Heart right ventricle (tissue), 16 donors: ENCODE measurements around the gene ATXN3. TPM values are rescaled to one million over a fixed set of nuclear protein-coding genes. Genes with fewer than 3 reads are reported as not detected.

Experiments used
- ATAC-seq, 8 donors: fragments of 200-7000 bp; cut with Tn5 transposase; one replicate each; pipeline ENCODE4 v1.9.1; 2020; ENCODE audit warnings: mild to moderate bottlenecking in 8 of 8, moderate library complexity in 8 of 8, moderate number of reproducible peaks in 1 of 8
- DNase-seq, 2 donors: peaks; one replicate each; pipeline ENCODE4 v3.0.0-alpha.2; 2020
- H3K27ac ChIP-seq, 10 donors: fragments of 200-600 bp; sonication (generic) in 2 of 10; one replicate each; pipeline versions ENCODE4 v1.5.0 to v1.8.0; 2020 to 2022; ENCODE audit warnings: mild to moderate bottlenecking in 3 of 10
- H3K27me3 ChIP-seq, 7 donors: fragments of 200-600 bp; one replicate each; pipeline ENCODE4 v1.8.0; 2021 to 2022; ENCODE audit warnings: mild to moderate bottlenecking in 2 of 7
- H3K36me3 ChIP-seq, 9 donors: fragments of 200-600 bp; sonication (generic) in 1 of 9; one replicate each; pipeline versions ENCODE4 v1.5.0 to v1.8.0; 2020 to 2022; ENCODE audit warnings: mild to moderate bottlenecking in 2 of 9
- H3K4me1 ChIP-seq, 9 donors: fragments of 200-600 bp; sonication (generic) in 1 of 9; one replicate each; pipeline versions ENCODE4 v1.5.0 to v1.8.0; 2020 to 2022; ENCODE audit warnings: mild to moderate bottlenecking in 4 of 9
- H3K4me3 ChIP-seq, 10 donors: fragments of 200-600 bp; sonication (generic) in 2 of 10; one replicate each; pipeline versions ENCODE4 v1.5.0 to v1.8.0; 2020 to 2022; ENCODE audit warnings: mild to moderate bottlenecking in 7 of 10, moderate library complexity in 2 of 10
- H3K9me3 ChIP-seq, 11 donors: fragments of 200-600 bp in 10 of 11; sonication (generic) in 2 of 11; one replicate each; pipeline versions ENCODE4 v1.5.0 to v1.8.0; 2013 to 2022; ENCODE audit warnings: mild to moderate bottlenecking in 2 of 11, control low read depth in 1 of 11, moderate library complexity in 1 of 11
- WGBS, 2 donors: extraction: QIAGEN DNeasy Blood & Tissue Kit; methylation state at CpG; one replicate each; pipeline ENCODE4 v1.1.7; 2013; ENCODE audit warnings: inconsistent platforms in 1 of 2; 5-methylcytosine and 5-hydroxymethylcytosine counted together
- intact Hi-C, 10 donors: fragments of 100-400 bp; cut with DNase I; formaldehyde crosslinking; loops; one replicate each; pipeline versions ENCODE4 v1.11.1 to v1.14.2; 2022
- long read RNA-seq, 3 donors: library from polyadenylated mRNA; unstranded; transcript quantifications; one replicate each; pipeline ENCODE4 v2.0.0, GENCODE V29; 2020 to 2021
- polyA plus RNA-seq, 2 donors: library from polyadenylated mRNA; stranded (reverse); fragments of 200-250 nt; gene quantifications; one replicate each; pipeline ENCODE4 v1.2.3, GENCODE V29; 2013
- total RNA-seq, 10 donors: library from RNA; stranded (reverse); fragmentation: NEBNext Ultra II Directional in 3 of 10; extraction: Animal tissue kit (Norgen Biotek cat#: 25700) in 3 of 10; gene quantifications; one replicate each; pipeline versions ENCODE4 v1.2.1 to v1.2.4, GENCODE V29; 2021 to 2023
- TF ChIP-seq, protein P1 (sequence below), 9 donors: fragments of 200-600 bp; sonication (generic) in 2 of 9; IDR thresholded peaks; one replicate each; pipeline versions ENCODE4 v1.5.0 to v1.8.0; 2021 to 2022; ENCODE audit warnings: antibody characterized with exemption in 9 of 9, mild to moderate bottlenecking in 5 of 9, moderate library complexity in 1 of 9
- donor health status: Arrhythmogenic right ventricular cardiomyopathy.
- donor health status: ischemic (EF 13 %, LVEDD 7.1; RV severe dilation, severe dysfunction).
- donor health status: healthy with polysubstance abuse.
- donor health status: DM: no; HTN: yes; CAD: no.
- donor health status: DM: no; HTN: no; CAD: no.
- donor health status: ischemic (EF 25% LVEDD 6.9; RV normal size, moderate dysfunction).
- donor health status: ischemic (EF 25% LVEDD 5.7; RV mildly dilated, moderate dysfunction).
- donor health status: healthy.
- donor health status: DM: yes; HTN: yes; CAD: no.
- donor health status: Ischemic cardiomyopathy.
- donor health status: ischemic (EF 35%, LVEDD 5.7; RV mildly dilated, moderate dysfunction).
- donor health status: nonischemic (EF 11% LVEDD 7.7; RV severe dilation, severe dysfunction).
- donor health status: DM: yes; HTN: yes; CAD: no.
- donor health status: PGD.
- donor health status: ischemic (EF 29% LVEDD 5.4; RV normal size, mild dysfunction).
- donor health status: nonischemic (EF 23%, LVEDD 6.1; RV moderate dilation, normal function).

The ATXN3 gene
- total RNA-seq (10 to 100 TPM; 12.3 to 20.5 (median 17.0) TPM), polyA plus RNA-seq (10 to 100 TPM in 1 of 2 donors, 1 to 10 TPM in 1; 7.0 to 11.6 TPM)
- long read RNA-seq, donor 1, full-length matches to known transcripts = 8 of 11 reads
- long read RNA-seq, donor 1, partial matches to known transcripts = 1 of 11 reads
- long read RNA-seq, donor 1, other reads (novel, unspliced or antisense) = 2 of 11 reads
- long read RNA-seq, donor 2, full-length matches to known transcripts = 1 of 2 reads
- long read RNA-seq, donor 2, partial matches to known transcripts = 0 of 2 reads
- long read RNA-seq, donor 2, other reads (novel, unspliced or antisense) = 1 of 2 reads
- long read RNA-seq, donor 3, full-length matches to known transcripts = 4 of 7 reads
- long read RNA-seq, donor 3, partial matches to known transcripts = 0 of 7 reads
- long read RNA-seq, donor 3, other reads (novel, unspliced or antisense) = 3 of 7 reads

DNA sequence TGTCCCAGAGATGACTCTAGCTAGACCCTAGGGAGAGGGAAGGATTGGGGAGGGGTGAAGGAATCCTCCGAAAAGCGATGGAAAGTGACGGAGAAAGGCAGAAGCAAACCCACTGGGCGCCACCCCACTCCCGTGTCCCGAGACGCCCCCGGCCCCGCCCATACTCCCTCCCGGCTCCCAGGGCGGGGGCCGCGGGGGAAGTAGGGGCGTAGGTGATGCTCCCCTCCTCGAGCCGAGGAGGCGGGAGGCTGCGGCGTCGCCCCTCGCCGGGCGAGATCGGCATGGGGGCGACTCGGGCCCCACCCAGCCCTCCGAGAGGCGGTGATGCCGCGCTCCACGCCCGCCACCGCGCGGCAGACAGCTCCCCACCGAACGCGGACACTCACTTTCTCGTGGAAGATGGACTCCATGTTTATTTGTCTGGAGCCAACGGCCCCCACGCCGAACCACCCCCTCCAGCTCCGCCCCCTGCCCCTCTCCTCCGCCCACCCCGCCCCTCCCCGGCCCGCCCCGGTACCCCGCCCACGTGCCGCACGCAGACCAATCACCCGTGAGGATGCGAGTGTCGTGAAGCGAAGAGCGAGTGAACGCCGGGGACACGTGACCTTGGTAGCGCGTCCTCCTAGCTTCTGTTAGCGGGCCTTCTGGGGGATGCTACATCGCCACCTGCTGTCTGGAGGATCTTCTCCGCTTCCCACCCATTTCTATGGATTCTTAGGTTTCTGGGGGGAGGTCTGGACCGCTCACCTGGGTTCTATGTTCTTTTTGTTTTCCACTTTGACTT, at the start of gene ATXN3:
TSS of gene ATXN3 (minus strand) at position 440 of the 784 bp plus-strand sequence. CDS start at position 410, 30 bp downstream.
- Histone ChIP-seq H3K4me3 (peak within 1 kb of the TSS; percentile 69 to 98 (median 92)), H3K9me3 (no peaks in the 10 kb centered on the region), H3K27ac (peak within 1 kb of the TSS; percentile 93 to 99 (median 96)), H3K4me1 (peaks cover 3 to 46% (median 32%) of the 10 kb centered on the region in 9 donors), H3K27me3 (no peaks in the 10 kb centered on the region), H3K36me3 (no peaks in the 10 kb centered on the region)
- ATAC-seq (peak; percentile 94 to 97 (median 96)), DNase-seq (peak; percentile 96 to 98)
- WGBS, 2 donors = 1% methylated on average over 64 to 65 of the region's 66 CpGs
- intact Hi-C loops = loop anchor here in 3 of 10 donors (1.0 to 10.0 kb wide), 4 partner anchors 14 to 64 kb away; partner anchors contain the start of genes CPSF2 (in 2 of the 3), NDUFB1 (in 2 of the 3) and TRIP11 (in 2 of the 3)
- TF ChIP-seq, protein P1, sequence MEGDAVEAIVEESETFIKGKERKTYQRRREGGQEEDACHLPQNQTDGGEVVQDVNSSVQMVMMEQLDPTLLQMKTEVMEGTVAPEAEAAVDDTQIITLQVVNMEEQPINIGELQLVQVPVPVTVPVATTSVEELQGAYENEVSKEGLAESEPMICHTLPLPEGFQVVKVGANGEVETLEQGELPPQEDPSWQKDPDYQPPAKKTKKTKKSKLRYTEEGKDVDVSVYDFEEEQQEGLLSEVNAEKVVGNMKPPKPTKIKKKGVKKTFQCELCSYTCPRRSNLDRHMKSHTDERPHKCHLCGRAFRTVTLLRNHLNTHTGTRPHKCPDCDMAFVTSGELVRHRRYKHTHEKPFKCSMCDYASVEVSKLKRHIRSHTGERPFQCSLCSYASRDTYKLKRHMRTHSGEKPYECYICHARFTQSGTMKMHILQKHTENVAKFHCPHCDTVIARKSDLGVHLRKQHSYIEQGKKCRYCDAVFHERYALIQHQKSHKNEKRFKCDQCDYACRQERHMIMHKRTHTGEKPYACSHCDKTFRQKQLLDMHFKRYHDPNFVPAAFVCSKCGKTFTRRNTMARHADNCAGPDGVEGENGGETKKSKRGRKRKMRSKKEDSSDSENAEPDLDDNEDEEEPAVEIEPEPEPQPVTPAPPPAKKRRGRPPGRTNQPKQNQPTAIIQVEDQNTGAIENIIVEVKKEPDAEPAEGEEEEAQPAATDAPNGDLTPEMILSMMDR (IDR thresholded peaks at IDR 0.05) = peak; percentile 67 to 92 (median 75)

DNA sequence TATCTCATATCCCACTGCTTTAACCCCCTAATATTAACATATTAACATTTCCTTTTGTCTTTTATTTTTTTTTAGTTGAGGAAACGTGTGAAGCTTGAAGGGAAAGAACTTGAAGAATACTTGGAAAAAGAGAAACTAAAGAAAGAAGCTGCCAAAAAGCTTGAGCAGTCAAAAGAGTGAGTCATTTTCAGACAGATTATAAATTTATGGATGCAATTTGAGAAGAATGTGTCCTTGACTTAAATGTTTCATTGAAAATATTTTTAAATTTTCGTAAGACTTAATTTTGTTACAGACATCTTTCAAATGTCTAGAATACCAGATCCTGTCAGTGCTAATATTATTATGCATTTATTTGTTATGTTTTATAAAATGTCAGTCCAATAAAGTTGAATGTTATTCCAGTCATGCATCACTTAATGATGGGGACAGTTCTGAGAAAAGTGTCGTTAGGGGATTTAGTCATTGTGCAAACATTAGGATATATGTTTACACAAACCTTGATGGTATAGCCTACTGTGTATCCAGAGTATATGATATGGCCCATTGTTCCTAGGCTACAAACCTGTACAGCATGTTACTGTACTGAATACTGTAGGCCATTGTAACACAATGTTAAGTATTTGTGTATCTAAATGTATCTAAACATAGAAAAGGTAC, 48.0 kb upstream of the ATXN3 start:
- Histone ChIP-seq H3K36me3 (peaks cover 0 to 91% (median 28%) of the 10 kb centered on the region in 9 donors), H3K27me3 (no peaks in the 10 kb centered on the region), H3K4me3 (no peak overlapping the region), H3K27ac (no peak overlapping the region), H3K4me1 (no peaks in the 10 kb centered on the region), H3K9me3 (no peaks in the 10 kb centered on the region)
- no peak for DNase-seq
- 79 to 88% methylated on average over 3 of the region's 3 CpGs for WGBS, 2 donors
- ATAC-seq = no peak
- intact Hi-C loops = no loop called here
- TF ChIP-seq, protein P1 (IDR thresholded peaks at IDR 0.05) = no peak

DNA sequence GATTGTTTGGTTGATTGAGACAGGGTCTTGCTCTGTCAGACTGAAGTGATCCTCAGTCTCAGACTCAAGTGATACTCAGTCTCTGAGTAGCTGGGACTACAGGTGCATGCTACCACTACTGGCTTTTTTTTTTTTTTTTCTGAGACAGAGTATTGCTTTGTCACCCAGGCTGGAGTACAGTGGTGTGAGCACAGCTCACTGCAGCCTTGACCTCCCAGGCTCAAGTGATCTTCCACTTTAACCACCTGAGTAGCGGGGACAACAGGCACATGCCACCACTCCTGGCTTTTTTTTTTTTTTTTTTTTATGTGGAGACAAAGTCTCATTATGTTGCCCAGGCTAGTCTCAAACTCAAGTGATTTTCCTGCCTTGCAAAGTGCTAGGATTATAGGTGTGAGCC, 47.2 kb upstream of the ATXN3 start:
- no peak for DNase-seq
- 94 to 100% methylated on average over 1 of the region's 1 CpG for WGBS, 2 donors
- TF ChIP-seq, protein P1 (IDR thresholded peaks at IDR 0.05) = no peak
- intact Hi-C loops = no loop called here
- ATAC-seq = no peak
- H3K27ac ChIP-seq = no peak overlapping the region
- H3K27me3 ChIP-seq = no peaks in the 10 kb centered on the region
- no peaks in the 10 kb centered on the region for H3K4me1 ChIP-seq
- peaks cover 0 to 91% (median 32%) of the 10 kb centered on the region in 9 donors for H3K36me3 ChIP-seq
- no peaks in the 10 kb centered on the region for H3K9me3 ChIP-seq
- H3K4me3 ChIP-seq = no peak overlapping the region

DNA sequence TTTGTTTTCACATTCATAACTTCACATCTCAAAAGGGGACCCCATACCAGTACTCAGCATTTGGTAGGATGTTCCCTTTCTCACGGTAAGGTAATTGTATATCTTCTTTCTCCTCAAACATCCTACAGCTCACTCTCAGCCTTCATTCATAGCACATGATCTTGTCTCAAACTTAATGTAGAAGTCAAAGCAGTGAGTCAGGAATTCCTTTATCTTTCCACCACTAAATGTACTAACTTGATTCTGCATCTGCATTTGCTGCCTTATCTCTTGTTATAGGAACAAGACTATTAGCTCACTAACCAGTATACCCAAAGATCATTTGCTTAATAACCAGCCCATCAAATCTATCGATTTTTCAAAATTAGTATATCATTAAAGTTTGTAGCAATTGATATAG, 38.3 kb upstream of the ATXN3 start:
- no peaks in the 10 kb centered on the region for H3K4me1 ChIP-seq
- ATAC-seq = no peak
- intact Hi-C loops = loop anchor here in 3 of 10 donors (5.0 to 10.0 kb wide), 5 partner anchors 310 to 540 kb away; no protein-coding TSS in a partner anchor
- TF ChIP-seq, protein P1 (IDR thresholded peaks at IDR 0.05) = no peak
- no peaks in the 10 kb centered on the region for H3K9me3 ChIP-seq
- H3K4me3 ChIP-seq = no peak overlapping the region
- H3K27me3 ChIP-seq = no peaks in the 10 kb centered on the region
- 87 to 89% methylated on average over 2 of the region's 2 CpGs for WGBS, 2 donors
- H3K36me3 ChIP-seq = peaks cover 0 to 100% (median 56%) of the 10 kb centered on the region in 9 donors
- no peak overlapping the region for H3K27ac ChIP-seq
- DNase-seq = no peak
